Activated T-helper 2 cell treated with anti-CD3 and anti-CD28 coated beads, Interferon-gamma antibody, Interleukin-2, Interleukin-4, amounts not matched to agents 10 μg/mL and 5 μg/mL and 100 μg/mL, durations not matched to agents 14 hours and 24 hours and 36 hours (primary cell): ENCODE measurements around the gene TFEB. TPM values are rescaled to one million over a fixed set of nuclear protein-coding genes. Genes with fewer than 3 reads are reported as not detected.

Experiments
- DNase-seq: peaks from one replicate; pipeline ENCODE4 v3.0.0; 2021; ENCODE audit warnings: low spot score
- H3K27ac Mint-ChIP-seq: one replicate; pipeline ENCODE4 v1.8.0; 2021; ENCODE audit warnings: mixed read lengths
- H3K27me3 Mint-ChIP-seq: one replicate; pipeline ENCODE4 v1.8.0; 2021; ENCODE audit warnings: low read depth, mixed read lengths
- H3K36me3 Mint-ChIP-seq: one replicate; pipeline ENCODE4 v1.8.0; 2021; ENCODE audit warnings: low read depth, mixed read lengths
- H3K4me1 Mint-ChIP-seq: one replicate; pipeline ENCODE4 v1.8.0; 2021; ENCODE audit warnings: low read depth, mixed read lengths
- H3K4me3 Mint-ChIP-seq: one replicate; pipeline ENCODE4 v1.8.0; 2021; ENCODE audit warnings: low read depth, mild to moderate bottlenecking, moderate library complexity, mixed read lengths
- H3K9me3 Mint-ChIP-seq: one replicate; pipeline ENCODE4 v1.8.0; 2021; ENCODE audit warnings: mixed read lengths
- intact Hi-C: fragments of 100-400 bp; cut with micrococcal nuclease; formaldehyde crosslinking; loops from one replicate; pipeline ENCODE4 v1.15.1; 2023
- total RNA-seq: library from RNA; stranded (reverse); gene quantifications from 2 replicates; pipeline ENCODE4 v1.2.3, GENCODE V29; 2022

TFEB gene
- total RNA-seq, 1 donor from 2014 or later: 13.4 TPM

DNA sequence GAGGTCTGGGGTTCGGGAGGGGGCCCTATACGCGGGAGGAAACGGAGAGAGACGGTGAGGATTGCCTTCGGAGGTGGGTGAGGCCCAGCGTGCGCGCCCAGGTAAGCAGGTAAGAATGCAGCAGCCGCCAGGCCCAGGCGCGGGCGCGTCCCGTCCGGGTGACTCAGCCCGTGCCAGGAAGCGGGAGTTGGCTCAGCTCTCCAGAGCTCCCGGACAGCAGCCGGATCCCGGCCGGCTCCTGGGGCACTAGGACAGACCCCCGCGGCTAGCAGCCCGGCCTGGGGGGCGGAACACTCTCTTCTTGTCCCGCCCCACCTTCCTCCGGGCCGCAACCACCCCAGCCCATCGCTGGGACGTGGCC, 98.6 kb downstream of the TFEB start:
- no peaks in the 10 kb centered on the region for H3K9me3 Mint-ChIP-seq
- H3K27me3 Mint-ChIP-seq: peaks cover 61% of the 10 kb centered on the region
- no peak for DNase-seq
- no peaks in the 10 kb centered on the region for H3K4me1 Mint-ChIP-seq
- no peak overlapping the region for H3K4me3 Mint-ChIP-seq
- H3K27ac Mint-ChIP-seq: no peak overlapping the region
- intact Hi-C loops: no loop called here
- H3K36me3 Mint-ChIP-seq: no peaks in the 10 kb centered on the region

DNA sequence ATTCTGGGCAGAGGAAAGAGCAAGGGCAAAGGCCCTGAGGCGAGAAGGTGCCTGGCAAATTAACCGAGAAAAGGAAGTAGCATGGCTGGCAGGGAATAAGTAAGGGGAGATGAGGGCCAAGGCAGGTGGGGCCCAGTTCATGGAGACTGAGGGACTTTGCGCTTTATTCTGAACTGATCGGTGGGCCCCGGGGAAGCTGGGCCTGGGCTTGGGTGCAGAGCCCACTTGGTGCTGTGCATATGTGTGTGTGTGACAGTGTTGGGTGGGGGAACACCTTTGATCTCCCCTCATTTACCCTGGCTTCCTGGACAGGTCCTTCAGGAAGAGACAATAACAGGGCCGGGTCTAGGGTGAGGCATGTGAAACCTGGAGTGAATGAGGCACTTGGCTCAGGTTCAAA, 100.0 kb downstream of the TFEB start:
- Mint-ChIP-seq H3K4me3 (no peak overlapping the region), H3K27ac (no peak overlapping the region), H3K36me3 (no peaks in the 10 kb centered on the region), H3K27me3 (peaks cover 50% of the 10 kb centered on the region), H3K4me1 (no peaks in the 10 kb centered on the region), H3K9me3 (no peaks in the 10 kb centered on the region)
- intact Hi-C loops: no loop called here
- DNase-seq: no peak

DNA sequence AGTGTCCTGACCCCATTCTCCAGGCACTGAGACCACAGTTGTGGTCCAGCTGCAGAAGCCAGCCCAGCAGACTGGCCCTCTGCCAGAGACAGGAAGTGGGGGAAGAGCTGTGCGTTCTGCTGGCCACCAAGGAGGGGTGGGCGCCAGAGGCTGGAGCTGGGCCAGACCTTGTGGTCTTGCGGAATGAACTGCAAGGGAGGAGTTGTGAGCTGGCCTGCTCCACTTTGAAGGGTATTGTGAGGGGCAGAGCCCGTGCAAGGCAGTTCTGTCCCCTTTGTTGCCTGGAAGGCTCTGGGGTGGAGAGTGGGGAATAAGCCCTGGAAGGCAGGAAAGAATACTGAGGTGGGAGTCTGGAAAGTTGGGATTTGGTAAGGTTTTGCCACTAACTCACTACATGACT, 100.8 kb downstream of the TFEB start:
- intact Hi-C loops: no loop called here

More for the DNA sequence above, 100.8 kb downstream of the TFEB start:
- DNase-seq: no peak
- no peak overlapping the region for H3K4me3 Mint-ChIP-seq
- H3K27ac Mint-ChIP-seq: no peak overlapping the region
- no peaks in the 10 kb centered on the region for H3K4me1 Mint-ChIP-seq
- no peaks in the 10 kb centered on the region for H3K36me3 Mint-ChIP-seq
- H3K27me3 Mint-ChIP-seq: peaks cover 43% of the 10 kb centered on the region
- H3K9me3 Mint-ChIP-seq: no peaks in the 10 kb centered on the region

Other genes with a start within 250 kb of the TFEB start
- gene FOXP4, start 189.2 kb downstream of the TFEB start, total RNA-seq: 9.6 and 9.7 TPM in 2 replicates
- not detected in 2 replicates for gene MDFI, start 97.1 kb downstream of the TFEB start, total RNA-seq
- gene PGC, start 11.8 kb upstream of the TFEB start, total RNA-seq: not detected in 2 replicates
- 4.7 and 5.8 TPM in 2 replicates for gene FRS3, start 44.3 kb upstream of the TFEB start, total RNA-seq
- not detected in 2 replicates for gene PRICKLE4, start 45.2 kb upstream of the TFEB start, total RNA-seq
- gene TOMM6, start 52.1 kb upstream of the TFEB start, total RNA-seq: 308 and 316 TPM in 2 replicates
- 6.1 and 6.4 TPM in 2 replicates for gene USP49, start 159.8 kb upstream of the TFEB start, total RNA-seq
- gene MED20, start 185.5 kb upstream of the TFEB start, total RNA-seq: 23.7 and 24.3 TPM in 2 replicates
- 58.2 and 60.5 TPM in 2 replicates for gene BYSL, start 185.9 kb upstream of the TFEB start, total RNA-seq
- 207 and 217 TPM in 2 replicates for gene CCND3, start 206.2 kb upstream of the TFEB start, total RNA-seq